GM21717 (cell line): ENCODE results near the gene PCDH12.

Experiments used
- ATAC-seq: cut with Tn5 transposase; IDR thresholded peaks from one replicate; pipeline ENCODE4 v1.9.1; 2021; ENCODE audit warnings: mild to moderate bottlenecking, moderate library complexity; ENCODE audit not compliant: unreplicated experiment

Gene PCDH12

DNA sequence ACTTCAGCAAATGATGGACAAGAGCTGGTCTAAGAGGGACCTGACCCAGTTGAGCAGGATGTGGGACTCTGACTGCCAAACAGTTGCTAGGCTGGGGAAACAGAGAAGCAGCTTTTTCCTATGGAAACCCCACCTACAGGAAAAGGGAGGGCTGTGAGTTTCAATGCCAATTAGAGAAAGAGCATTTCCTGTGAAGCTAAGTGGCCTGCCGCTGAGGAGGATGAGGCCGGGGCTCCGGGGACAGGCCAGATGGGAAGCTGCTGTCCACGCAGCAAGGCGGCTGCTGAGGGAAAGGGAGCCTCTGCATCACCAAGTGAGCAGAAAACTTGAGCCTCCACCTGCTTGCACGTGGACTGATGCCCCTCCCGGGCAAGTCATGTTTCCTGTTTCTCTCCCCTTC is at the start of gene PCDH12:
TSS of gene PCDH12 (minus strand) at position 90 of the 400 bp plus-strand sequence. CDS start 351 bp downstream, outside the sequence.
- ATAC-seq = no peak

DNA sequence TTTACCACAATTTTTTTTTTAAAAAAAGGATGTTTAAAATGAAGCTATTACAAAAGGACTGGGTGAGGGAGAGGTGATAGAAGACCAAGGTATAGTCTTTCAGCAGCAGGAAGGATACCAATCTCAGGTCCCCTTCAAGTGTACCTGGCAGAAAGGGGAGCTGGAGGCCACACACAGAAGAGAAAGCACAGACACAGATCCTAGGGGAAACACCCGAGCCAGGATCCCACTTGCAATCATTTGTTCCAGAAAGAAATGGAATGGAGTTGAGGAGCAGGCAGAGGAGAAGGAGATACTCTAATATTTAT is 49.2 kb upstream of the PCDH12 start:
- peak; percentile 5 for ATAC-seq

DNA sequence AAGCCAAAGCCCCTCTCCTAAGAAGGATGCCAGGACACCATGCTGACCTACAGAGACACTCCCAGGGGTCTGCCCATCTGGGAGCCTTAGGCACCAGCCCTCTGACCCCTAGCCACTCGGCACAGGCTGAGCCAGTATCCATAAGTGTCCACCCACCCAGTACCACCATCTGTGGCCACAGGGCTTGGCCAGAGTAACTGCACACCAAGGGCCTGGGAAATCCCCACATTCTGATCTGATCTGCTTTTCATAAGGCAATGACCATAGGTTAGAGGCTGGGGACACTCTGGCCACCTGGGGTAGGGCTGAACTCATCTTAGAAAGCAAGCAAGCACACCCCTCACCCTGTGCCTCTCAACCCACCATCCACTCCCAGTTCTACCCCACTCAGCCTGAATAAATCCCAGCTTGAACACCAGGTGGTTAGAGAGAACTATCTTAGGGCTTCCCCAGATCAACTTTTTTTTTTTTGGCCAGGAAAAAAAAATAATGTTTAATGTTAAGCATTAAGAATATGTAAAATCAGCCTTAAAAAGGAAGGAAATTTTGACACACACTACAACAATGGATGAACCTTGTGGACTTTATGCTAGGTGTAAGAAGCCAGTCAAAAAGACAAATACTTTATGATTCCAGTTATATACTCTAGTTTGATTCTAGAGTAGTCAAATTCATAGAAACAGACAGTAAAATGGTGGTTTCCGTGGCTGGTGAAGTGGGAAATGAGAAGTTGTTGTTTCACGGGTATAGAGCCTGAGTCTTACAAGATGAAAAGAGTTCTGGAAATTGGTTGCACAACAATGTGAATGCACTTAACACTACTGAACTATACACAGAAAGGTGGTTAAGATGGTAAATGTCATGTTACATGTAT is 48.6 kb upstream of the PCDH12 start:
- ATAC-seq = peak; percentile 68

DNA sequence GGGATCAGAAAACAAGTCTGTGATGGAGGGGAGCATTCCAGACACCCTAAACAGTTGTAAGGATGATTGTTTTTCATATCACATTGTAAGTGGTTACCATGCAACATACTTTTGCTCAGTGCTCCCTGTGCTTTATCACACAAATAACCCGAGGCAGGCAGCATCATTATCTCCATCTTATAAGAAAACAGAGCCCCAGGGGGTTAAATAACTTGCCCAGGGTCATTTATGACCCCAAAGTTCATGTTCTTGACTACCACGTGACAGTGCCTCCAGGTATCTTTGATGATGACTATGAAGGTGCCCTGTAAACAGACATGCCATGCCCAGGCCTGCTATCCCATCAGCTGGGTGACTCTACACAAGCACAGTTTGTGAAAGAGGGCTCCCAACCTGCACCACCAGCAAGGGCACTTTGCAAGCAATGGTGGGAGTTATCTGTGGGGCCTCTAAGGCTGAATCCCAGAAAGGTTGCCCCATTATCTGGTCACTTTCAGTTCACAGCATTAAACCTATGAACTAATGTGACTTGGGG is 45.3 kb upstream of the PCDH12 start:
- no peak for ATAC-seq

DNA sequence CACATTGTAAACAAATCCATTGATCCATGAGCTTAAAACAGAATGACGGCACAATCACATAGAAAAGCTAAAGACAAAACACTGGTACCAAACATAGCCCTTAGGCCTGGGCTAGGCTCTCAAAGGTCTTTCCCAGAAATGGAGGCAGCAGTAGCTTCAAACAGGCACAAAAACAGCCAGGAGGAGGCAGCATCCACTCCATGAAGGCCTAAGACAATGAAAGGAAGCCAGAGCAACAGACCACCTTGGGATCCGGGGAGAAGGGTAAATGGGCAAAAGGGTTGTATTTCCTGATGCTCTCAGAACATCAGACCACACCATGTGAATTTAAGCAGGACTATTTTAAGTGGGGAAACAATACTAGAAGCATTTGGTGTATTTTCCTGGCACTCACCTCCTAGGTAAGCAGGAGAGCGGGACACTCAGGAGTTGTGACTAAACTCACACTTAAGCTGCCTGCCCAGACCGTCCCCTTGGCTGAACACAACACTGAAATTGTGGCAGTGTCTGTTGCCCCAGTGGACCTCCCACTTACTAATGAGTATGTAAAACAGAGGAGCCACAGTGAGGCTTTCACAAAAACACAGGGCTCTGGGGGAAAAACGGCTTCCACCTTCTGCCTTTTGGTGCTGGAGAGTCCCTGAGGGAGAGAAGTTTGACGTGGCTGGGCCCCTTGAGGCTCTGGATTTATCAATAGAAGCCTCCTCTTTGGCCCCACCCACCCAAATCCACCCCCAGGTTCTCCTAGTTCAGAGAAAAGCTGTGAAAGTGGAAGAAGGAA is 42.9 kb upstream of the PCDH12 start:
- no peak for ATAC-seq

DNA sequence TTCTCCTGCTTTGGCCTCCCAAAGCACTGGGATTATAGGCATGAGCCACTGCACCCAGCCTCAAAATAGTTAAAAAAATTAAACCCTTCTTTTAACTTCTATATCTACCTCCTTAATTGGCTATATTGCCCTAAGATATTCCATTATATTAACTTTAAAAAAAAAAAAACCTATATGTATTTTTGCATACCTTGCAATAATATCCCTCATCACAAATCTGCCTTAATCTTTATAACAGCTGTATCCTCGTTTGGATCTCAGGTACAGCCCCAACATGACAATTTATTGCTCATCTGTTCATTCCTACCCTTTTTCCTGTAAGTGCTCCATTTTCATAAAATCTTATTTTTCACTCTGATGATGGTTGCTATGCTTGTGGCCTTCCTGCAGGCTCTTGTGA is 42.2 kb upstream of the PCDH12 start:
- no peak for ATAC-seq

DNA sequence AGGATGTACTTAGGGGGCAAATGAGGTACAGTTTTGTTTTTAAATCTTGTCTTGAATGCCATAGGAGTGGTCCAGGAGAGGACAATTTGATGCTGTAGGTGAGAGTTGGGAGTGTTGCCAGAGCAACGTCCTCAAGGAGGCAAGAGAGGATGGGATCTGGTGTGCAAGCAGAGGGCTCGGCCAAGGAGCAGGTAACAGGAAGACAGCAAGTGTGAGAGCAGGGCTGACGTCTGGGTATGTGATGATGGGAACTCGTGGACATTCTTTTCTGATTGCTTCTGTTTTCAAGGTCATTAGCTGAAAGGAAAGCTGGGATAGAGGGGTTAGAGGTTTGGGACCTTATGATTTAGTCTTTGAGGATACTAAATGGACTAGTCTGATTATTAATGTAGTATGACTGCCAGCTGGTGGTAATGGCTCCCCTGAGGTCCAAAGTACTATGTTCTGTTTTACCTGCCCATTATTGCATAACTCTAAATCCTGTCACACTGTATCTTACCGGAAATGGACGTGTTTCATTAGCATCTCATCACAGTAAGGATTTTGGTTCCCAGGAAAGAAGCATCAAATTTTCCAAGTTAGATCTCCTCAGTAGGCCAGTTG is 39.5 kb upstream of the PCDH12 start:
- ATAC-seq = no peak

DNA sequence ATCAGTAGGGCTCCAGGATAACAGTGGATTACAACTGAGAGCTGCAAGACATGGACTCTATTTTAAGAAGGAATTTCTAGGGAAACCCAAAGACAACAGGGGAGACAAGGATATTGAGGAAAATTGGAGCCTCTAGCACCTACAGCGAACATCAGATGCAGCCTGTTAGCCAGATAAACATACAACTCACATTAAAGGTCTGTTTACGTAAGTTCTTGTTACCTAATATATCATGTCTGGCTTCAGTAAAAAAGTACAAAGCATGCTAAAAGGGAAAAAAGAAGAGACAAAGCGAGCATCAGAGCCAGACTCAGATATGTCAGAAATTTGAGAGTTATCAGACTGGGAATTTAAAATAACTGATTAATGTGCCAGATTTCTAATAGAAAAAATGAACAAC is 37.7 kb upstream of the PCDH12 start:
- ATAC-seq = no peak

DNA sequence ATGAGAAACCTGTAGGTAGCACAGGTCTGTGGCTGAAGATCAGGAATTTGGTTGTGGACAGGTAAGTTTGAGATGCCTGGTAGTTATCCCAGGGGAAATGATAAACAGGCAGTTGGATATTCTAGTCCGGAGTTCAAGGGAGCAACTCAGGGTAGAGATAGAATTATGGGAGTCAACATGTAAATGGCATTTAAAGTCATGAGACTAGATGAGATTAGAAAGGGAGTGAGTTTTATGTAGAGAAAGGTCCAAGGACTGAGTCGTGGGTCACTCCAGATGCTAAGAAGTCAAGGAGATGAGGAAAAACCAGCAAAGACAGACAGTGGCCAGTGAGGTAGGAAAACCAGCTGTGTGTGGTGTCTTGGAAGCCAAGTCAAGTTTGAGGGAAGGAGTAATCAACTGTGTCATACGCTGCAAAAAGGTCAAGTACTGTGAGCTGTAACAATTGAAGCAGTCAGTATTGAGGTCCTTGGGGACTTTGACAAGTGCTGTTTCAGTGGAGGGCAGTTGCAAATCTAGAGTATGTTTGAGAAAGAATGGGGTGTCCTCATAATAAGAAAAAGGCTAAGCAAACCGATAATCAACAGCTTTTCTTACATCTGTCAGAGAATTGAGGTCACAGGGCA is 36.6 kb upstream of the PCDH12 start:
- no peak for ATAC-seq

DNA sequence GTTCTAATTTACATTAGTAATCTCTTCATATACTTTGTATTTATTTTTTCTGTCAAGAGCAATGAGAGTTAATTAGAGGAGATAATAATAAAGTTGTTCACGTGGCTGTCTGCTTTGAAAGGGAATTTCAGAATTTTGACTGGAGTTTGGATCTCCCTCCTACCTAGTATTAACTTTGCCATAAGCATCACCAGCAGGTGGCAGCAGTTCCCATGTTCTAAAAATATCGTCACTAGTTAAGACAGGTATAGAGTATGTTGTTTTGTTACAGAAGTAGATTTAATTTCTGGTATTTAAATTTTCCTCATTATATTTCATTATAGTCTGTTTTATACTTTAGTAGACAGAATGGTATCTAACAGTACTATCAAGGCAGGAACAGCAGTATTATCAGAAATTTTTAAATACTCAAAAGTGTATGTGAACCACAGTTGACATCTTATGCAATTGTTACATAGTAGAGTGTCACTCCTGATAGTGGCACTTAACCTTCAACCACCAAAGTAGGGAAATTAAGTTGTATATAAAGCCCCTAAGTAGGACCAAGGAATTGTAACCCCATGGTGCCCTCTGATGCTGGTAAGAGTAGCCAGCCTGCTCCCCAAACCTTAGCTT is 34.5 kb upstream of the PCDH12 start:
- no peak for ATAC-seq

DNA sequence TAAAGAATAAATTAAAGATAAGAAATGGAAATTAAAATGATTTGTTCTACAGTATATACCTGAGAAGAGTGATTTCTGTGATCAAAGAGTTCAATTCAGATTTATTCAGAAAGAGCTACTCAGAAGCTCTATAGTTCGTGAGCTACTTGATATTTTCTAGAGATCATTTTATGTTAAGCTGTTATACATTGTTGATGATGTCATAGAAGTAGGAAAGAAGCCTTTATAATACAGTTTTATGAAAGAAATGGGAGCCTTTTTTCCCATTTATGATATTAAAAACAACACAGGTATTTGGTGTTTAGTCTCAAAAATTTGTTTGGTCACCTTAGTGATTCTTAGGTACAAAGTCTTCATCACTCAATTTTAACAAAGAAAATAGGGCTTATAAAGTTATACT is 31.7 kb upstream of the PCDH12 start:
- no peak for ATAC-seq

DNA sequence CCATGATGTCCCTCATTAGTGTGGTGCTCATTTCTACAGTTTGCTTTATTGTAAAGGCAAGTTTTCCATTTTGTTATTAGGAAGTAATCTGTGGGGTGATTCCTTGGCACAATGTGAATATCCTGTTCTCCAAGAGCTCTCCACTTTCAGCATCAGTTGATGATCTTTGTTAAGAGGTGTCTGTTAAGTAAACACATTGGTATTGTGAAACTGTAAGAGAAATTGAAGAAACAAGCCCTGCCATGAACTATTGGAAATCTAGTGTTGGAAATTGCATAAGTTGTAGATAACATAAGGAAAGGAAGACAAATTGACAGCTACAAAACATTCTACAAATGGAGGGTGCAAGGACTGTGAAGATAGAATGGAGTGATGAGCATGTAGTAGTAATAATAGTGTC is 28.1 kb upstream of the PCDH12 start:
- ATAC-seq = no peak

DNA sequence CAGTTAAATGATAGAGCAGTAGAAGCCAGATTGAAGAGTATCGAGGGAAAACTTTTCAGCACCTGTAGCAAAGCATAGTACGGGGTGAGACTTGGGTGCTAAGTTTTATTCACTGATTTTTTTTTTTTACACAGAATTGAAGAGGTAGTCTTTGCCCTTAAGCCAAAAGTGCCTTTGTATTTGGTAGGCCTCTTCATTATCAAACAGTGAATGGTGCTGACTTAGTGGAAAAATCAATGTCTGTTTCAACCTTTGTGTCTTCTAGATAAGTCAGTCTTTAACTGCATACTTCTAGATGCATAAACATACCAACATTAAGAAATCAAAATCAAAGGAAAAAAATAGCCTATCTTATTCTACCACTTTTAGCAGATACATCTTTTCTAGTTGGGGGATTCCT is 24.6 kb upstream of the PCDH12 start:
- no peak for ATAC-seq

DNA sequence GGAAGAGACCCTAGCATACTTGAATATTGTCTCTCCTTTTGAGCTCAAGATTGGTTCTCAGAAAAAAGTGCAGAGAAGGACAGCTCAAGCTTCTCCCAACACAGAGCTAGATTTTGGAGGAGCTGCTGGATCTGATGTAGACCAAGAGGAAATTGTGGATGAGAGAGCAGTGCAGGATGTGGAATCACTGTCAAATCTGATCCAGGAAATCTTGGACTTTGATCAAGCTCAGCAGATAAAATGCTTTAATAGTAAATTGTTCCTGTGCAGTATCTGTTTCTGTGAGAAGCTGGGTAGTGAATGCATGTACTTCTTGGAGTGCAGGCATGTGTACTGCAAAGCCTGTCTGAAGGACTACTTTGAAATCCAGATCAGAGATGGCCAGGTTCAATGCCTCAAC is 20.4 kb upstream of the PCDH12 start:
- no peak for ATAC-seq

DNA sequence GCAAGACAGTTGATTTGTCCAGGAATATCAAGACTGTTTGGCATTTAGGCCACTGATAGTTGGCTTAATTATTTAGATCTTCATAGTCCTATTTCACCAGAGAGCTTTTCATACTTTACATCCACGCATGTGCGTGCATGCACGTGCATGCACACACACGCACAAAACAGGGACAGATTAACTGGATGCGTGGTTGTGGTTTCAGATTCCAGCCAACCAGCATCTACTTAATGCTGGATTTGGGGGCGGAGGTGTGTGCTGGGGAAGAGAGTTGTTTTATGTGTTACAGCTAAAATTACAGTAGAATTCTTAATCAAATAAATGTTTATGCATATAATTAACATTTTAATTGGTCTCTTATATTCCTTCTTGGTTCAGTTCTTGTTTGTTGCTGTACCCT is 18.2 kb upstream of the PCDH12 start:
- ATAC-seq = no peak

DNA sequence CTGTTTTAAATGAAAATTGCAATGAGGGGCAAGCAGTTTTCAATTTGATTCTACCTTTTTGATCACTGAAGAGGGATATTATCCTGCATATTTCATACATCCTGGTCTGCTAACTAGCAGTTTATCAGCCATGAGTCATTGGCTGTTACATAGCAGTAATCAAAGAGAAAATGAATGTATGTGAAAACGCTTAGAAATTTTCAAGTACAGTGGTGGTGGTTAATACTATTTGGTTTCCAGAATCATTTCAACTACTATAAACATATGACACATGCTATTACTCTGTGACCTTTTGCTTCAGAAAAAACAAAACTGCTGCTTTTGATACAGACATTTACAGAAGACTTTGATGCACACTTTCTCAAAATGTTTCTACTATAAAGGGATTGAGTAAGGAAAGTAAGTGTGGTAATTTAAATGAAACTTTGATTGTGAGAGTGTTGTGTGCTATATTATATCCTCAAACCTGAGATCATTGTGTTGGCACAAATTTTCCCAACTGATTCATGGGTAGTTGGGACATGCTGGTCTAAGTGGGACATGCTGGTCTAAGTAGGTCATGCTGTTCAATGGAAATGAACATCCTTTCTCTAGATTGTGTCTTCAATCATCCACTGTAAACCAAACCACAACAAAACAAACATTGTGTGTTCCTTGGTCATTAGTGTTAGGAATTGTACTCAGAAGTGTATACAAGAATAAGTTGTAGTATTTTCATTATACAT is 16.0 kb upstream of the PCDH12 start:
- ATAC-seq = no peak

DNA sequence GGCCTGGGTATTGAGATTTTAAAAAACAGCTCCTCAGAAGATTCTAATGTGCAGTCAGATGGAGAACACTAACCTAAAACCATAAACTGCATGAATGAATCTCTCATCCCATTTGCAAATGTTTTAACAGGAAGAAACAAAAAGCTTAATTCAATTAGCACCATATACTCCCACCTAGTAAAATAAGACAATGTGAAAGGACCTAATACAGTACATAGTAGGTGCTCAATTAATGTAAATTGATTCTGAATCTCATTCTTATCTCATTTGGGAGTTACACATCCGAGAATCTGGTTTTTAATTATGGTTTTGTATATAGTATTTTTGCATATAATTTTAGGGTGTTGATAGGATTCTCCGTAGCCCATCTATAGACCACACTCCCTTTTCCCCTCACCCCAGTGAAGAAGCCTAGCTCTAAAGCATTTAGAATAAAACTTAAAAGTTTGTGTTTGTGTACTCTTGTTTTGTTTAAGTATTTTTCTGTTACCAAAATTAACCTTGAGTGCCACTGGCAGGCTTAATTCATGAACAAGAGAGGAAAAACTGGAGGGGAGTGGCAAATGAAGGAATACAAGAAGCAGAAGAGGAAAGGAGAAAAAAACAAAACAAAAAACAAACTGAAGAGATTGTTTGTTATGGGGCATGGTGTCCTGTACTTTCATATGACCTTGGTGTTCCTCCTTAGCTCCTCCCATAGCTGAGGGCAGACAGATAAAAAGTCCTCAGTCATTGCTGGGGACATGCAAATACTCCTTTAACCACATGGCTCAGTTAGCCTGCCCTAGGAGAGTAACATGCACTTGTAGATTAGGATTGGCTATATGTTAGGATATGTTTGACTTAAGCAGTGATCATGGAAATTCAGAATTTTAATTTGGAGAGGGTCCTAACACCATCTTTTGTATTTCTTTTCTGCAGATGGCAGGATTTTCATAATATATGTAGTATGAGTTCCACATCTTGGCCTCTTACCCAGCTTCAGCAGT is 12.1 kb upstream of the PCDH12 start:
- ATAC-seq = peak; percentile 57

DNA sequence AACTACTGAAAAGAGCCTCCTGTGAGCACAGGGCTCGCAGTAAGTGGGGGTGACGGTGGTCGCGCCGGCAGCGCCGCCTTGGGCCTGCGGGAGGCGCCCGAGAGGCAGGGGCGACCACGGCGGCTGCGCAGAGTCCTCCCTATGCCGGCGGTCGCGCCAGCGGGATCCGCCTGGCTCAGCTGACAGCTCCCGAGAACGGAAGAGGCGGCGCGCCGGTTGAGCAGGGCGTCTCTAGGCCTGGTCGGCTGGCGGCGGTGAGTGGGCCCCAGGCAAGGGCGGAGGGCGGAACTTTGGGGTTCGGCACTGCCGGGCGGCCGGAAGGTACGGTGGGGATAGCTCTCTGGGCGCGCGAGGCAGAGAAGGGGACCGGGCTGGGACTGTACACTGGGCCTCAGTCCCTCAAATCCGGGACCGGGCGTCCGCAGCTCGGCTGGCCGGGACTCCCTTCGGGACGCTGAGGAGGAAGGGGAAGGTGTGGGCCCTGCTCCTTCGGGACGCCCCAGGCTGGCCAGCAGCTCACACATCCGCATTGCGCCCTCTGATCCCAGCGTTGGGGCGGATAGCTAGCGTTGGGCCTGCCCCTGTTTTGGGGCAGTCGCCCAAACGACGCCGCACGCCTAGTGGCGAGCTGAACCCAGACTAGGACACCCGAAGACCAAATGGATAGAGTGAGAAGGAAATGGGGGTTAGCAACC is 11.1 kb upstream of the PCDH12 start, which contains the start of gene RNF14:
TSS of gene RNF14 (plus strand) at position 192 of the 695 bp plus-strand sequence. CDS start 4,484 bp downstream, outside the sequence.
- ATAC-seq = peak; percentile 93
